Fibroblast of the aortic adventitia (primary cell): ENCODE data around the gene SPC25. TPM values are rescaled to one million over a fixed set of nuclear protein-coding genes. Genes with fewer than 3 reads are reported as not detected.
A peak's percentile ranks its signal among the peaks of the same experiment; 100 is the strongest.

Experiments used
- DNase-seq: peaks from one replicate; pipeline ENCODE4 v3.0.0-alpha.2; 2010; ENCODE audit warnings: low read depth
- H3K4me3 ChIP-seq: 2 replicates; pipeline ENCODE4 v1.5.1; 2011; ENCODE audit warnings: low read depth, mild to moderate bottlenecking, control low read depth, low read length, moderate library complexity
- total RNA-seq: library from RNA; depleted of rRNA; stranded (reverse); fragments of >200 nt; gene quantifications from 2 replicates; pipeline ENCODE4 v1.2.3, GENCODE V29; 2012; ENCODE audit warnings: low replicate concordance
- TF ChIP-seq, protein P1 (sequence below): IDR thresholded peaks from 2 replicates; pipeline ENCODE4 v1.5.1; 2011; ENCODE audit warnings: mild to moderate bottlenecking, low read length, control low read depth, inconsistent platforms; ENCODE audit not compliant: insufficient read depth

SPC25 gene
- total RNA-seq, 1 donor = 19.3 TPM

DNA sequence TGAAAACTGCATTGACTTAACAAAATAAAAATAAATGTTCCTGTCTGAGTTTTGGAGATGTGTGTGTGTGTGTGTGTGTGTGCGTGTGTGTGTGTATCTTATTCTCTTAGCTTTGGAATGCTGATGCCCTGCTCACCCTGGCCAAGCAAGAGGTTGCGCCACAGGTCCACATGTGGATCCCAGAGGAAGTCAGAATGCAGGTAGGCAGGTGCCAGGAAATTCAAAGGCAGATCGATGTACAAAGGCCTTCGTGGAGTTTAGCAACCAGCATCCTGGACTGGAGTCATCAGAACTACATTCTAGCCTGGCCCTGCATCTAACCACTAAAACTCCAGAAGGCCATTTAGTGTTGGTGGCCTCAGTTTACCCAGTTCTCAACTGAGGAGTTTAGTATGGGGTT, 23.3 kb upstream of the SPC25 start:
- DNase-seq = no peak
- TF ChIP-seq, protein P1, sequence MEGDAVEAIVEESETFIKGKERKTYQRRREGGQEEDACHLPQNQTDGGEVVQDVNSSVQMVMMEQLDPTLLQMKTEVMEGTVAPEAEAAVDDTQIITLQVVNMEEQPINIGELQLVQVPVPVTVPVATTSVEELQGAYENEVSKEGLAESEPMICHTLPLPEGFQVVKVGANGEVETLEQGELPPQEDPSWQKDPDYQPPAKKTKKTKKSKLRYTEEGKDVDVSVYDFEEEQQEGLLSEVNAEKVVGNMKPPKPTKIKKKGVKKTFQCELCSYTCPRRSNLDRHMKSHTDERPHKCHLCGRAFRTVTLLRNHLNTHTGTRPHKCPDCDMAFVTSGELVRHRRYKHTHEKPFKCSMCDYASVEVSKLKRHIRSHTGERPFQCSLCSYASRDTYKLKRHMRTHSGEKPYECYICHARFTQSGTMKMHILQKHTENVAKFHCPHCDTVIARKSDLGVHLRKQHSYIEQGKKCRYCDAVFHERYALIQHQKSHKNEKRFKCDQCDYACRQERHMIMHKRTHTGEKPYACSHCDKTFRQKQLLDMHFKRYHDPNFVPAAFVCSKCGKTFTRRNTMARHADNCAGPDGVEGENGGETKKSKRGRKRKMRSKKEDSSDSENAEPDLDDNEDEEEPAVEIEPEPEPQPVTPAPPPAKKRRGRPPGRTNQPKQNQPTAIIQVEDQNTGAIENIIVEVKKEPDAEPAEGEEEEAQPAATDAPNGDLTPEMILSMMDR = no peak
- no peak overlapping the region for H3K4me3 ChIP-seq

DNA sequence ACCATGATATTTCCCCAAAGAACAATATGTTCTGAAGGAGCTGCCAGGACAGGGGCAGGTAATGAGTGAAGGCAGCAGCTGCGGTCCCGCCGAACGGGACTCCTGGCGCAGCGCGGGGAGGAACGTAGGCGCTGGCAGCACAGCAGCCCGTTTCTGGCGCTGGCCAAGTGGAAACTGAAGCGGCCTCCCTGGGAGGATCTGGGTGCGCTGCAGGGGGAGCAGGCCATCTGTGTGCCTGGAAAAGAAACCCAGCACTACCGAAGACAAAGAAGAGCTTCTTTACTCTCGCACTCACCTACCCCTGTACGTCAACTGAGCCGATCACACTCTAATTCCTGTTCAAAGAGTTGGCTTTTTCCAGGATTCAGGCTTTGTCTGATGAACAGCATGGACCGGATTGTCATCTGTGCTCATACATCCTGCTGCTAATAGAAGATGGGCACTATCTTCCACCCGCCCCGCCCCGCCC, 22.7 kb upstream of the SPC25 start:
- TF ChIP-seq, protein P1 = no peak
- H3K4me3 ChIP-seq = peak overlapping the region; percentile 48
- DNase-seq = peak; percentile 23

DNA sequence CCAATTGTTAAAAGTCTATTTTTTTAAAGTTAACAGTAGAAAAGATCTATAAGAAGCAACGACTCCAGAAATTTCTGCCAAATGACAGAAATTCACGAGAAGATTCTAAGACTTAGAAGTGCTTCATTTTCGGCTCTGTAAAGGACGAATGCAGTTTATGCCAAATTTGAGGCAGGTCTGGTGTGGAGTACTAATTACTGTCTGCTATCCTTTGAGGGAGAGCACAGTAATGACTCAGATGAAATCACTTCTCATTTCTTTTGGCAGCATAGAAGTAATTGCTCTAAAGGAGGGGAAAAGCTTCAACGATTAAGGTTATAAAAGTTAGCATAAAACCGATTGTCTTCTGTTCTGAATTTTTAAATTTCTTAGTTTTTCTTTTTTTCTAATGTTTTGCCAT, 22.2 kb upstream of the SPC25 start:
- no peak for DNase-seq
- no peak overlapping the region for H3K4me3 ChIP-seq
- TF ChIP-seq, protein P1 = no peak

DNA sequence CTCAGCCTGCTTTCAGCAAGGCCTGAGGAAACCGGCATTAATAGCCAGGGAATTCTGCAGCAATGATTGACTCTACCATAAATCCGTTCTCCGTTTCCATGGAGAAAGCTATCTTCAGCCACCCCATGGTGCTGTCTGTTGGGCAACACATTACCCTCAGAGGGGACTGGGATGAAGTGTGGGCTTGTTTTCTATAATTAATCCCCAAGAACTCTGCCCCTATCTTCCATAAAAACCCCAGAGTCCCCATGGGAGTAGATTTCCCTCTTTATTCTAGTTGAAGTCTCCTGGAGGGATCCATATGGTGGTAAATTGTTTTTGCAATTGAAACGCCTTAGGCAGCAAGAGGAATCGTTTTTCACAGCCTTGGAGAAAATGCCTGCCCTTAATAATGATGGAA, 20.1 kb upstream of the SPC25 start:
- no peak overlapping the region for H3K4me3 ChIP-seq
- no peak for DNase-seq
- TF ChIP-seq, protein P1 = no peak

DNA sequence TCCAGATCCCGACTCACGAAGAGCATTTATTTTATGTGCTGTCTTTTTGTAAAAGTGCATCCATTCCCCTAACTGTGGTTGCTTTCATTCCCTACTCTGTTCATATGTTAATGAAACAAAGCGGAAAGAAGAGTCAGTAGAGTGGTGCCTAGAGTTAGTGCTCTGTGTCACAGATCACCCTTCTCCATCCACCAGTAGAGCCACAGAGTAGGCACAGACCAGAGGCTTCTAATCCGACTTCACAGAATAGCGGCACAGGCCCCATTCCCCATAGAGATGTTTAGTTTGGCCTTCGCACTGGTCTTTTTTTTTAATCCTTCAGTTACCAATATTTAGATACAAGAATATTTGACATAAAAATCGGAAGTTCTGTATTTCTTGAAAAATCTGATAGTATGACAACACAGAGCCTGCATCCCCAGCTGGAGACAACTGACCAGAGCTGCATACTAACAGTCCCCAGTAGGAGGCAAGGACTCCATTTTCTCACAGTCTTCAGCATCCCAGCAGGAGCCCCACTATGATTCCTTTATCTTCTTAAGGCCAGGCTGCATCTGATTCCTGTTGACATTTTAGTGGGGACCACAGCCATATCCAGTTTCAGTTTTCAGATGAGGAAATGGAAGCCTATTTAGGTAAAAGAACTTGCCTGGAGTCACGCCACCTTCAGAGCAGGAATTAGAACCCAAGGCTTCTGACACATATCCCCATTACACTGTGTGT, 17.9 kb upstream of the SPC25 start:
- no peak for DNase-seq
- no peak overlapping the region for H3K4me3 ChIP-seq
- TF ChIP-seq, protein P1 = no peak

DNA sequence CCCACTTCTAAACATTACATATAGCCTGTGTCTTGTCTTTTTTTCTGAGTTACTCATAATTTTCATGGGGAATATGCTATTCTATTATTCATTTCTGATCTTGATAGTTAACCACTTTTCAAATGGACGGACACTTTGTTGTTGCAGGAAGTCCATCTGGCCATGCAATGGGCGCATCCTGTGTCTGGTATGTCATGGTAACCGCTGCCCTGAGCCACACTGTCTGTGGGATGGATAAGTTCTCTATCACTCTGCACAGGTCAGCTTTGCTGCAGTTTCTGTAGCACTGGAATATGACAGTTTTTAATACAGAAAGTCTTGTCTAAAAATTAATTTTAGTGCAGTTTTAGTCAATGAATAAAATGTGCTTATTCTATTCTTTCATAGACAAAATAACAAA, 14.1 kb upstream of the SPC25 start:
- TF ChIP-seq, protein P1 = no peak
- no peak overlapping the region for H3K4me3 ChIP-seq
- DNase-seq = no peak

DNA sequence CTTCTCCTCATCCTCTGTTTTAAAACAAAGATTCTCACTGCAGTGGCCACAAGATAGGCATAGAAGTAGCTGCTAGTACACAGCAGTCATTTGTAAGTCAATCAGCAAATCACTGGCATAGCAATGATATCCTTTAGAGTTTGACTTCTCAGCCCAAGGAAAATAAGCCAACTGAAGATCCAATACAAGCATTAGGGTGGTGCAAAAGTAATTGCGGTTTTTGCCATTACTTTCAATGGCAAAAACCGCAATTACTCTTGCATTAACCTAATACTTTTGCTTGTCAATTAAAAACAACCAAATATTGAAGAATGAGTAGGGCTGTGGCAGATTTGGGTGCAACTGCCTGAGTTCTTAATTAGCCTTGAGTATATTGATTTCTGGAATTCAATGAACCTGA, 13.7 kb upstream of the SPC25 start:
- no peak for DNase-seq
- TF ChIP-seq, protein P1 = no peak
- H3K4me3 ChIP-seq = no peak overlapping the region
